Spleen (tissue), 3 donors: ENCODE measurements around the gene OR2AG2.

ENCODE experiments used
- POLR2A ChIP-seq, 3 donors: fragments of 450-650 bp; IDR thresholded peaks; one replicate each; pipeline ENCODE4 v1.5.1; 2017; ENCODE audit warnings: antibody characterized with exemption in 3 of 3, mild to moderate bottlenecking in 1 of 3
- POLR2AphosphoS5 ChIP-seq, 3 donors: sonication (generic); formaldehyde crosslinking; IDR thresholded peaks; one replicate each; pipeline ENCODE4 v1.5.1; 2017; ENCODE audit warnings: antibody characterized with exemption in 3 of 3

- no peak for TF ChIP-seq POLR2AphosphoS5 (IDR thresholded peaks at IDR 0.05)
- no peak for TF ChIP-seq POLR2A (IDR thresholded peaks at IDR 0.05)
Measured at GRCh38 chr11:6734616-6735015, 37.2 kb downstream of the OR2AG2 start.
